GM19328 (cell line): Measurements from ENCODE around the gene ATP6V1C2.
"Not testable (repeated sequence)": the region's sequence is repeated elsewhere in the genome, so short reads cannot be mapped to it uniquely, and the experiment has no call there.

Source experiments
- ATAC-seq: cut with Tn5 transposase; IDR thresholded peaks from one replicate; pipeline ENCODE4 v1.9.1; 2021; ENCODE audit warnings: mild to moderate bottlenecking, moderate library complexity; ENCODE audit not compliant: unreplicated experiment

The ATP6V1C2 gene

GRCh38 chr2:10811517-10811916 lies 90.1 kb downstream of the ATP6V1C2 start:
- no peak for ATAC-seq

GRCh38 chr2:10812362-10813162 lies 91.1 kb downstream of the ATP6V1C2 start, which contains the start of gene PDIA6:
Gene PDIA6 (minus strand): TSS chr2:10812785. CDS start chr2:10812696, 89 bp downstream.
- peak; percentile 86 for ATAC-seq

GRCh38 chr2:10813163-10814138 lies 92.0 kb downstream of the ATP6V1C2 start:
- ATAC-seq, result not testable (repeated sequence)

DNA sequence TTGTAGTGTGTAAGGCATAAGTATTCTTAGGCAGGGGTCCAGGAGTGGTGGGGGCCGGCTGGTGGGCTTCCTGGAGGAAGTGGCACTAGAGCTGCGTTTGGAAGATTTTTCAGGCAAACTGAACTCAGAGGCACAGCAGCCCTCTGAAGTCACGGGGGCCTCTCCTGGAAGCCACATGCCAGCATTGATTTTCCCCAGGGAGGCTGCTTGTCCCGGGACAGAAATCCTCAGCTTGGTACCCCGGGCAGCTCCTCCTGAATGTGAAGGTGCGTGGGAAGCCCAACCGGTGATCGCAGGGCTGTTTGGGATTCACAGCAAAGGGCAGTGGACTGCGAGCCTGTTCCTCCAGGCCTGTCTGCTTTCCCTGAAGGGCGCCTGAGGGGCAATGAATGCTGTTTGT lies 92.7 kb downstream of the ATP6V1C2 start:
- no peak for ATAC-seq

GRCh38 chr2:10814571-10815331 lies 93.3 kb downstream of the ATP6V1C2 start:
- ATAC-seq, result no peak

- no peak for ATAC-seq
These were observed 96.0 kb downstream of the ATP6V1C2 start for GRCh38 chr2:10817413-10817812.

GRCh38 chr2:10818305-10818704 lies 96.9 kb downstream of the ATP6V1C2 start:
- ATAC-seq, result not testable (repeated sequence)

GRCh38 chr2:10818984-10819383 lies 97.6 kb downstream of the ATP6V1C2 start:
- ATAC-seq, result no peak

- ATAC-seq, result no peak
These were observed 98.4 kb downstream of the ATP6V1C2 start for GRCh38 chr2:10819714-10820314.

GRCh38 chr2:10820562-10820961 lies 99.1 kb downstream of the ATP6V1C2 start:
- no peak for ATAC-seq

DNA sequence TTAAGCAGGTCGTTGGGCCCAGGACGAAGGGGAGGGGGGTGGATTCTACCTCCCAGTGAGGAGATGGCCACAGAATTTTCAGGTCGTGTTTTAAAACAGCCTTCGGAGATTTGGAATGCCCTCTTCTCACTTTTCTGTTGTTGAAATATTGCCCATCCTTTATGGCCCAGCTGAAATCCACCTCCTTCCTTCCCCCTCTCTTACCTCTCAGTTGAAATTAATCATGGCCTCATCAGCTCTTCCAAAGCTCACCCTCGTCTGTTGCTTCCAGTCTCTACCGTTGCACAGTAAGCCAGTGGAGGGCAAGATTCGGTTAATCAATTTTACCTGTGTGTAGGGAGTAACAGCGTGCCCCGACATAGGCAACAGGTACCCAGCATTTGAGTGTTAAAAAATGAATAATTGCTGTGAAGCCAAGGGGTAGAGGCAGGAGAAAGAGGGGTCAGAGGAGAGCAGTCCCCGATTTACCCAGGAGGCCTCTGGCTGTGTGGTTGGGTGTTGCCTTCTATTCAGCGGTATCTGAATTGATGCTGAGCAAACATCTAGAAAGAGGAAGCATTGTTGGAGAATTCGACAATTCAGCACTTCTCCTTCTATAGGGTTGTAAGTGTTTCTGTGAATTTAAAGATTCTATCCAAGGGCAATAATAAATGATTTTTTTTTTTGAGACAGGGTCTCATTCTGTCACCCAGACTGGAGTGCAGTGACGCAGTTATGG lies 99.7 kb downstream of the ATP6V1C2 start:
- no peak for ATAC-seq

- no peak for ATAC-seq
These were observed 102.8 kb downstream of the ATP6V1C2 start for GRCh38 chr2:10824191-10824590.

GRCh38 chr2:10826026-10826425 lies 104.6 kb downstream of the ATP6V1C2 start:
- no peak for ATAC-seq

DNA sequence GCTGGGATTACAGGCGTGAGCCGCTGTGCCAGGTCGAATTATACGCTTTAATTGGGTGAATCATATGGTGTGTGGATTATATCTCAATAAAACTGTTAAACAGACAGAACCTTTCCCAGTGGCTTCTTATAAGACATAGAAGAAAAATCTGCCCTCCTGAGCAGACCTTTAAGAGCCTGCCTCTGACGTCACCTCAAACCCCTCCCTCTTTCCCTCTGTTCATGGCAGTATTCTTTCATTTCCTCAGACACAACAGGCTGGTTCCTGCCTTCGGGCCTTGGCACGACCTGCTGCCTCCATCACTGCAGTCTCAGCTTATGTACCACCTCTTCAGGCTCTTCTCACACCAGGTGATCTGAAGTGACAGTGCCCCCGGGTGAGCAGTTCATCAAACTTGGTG lies 105.2 kb downstream of the ATP6V1C2 start:
- no peak for ATAC-seq

GRCh38 chr2:10828346-10828745 lies 106.9 kb downstream of the ATP6V1C2 start:
- no peak for ATAC-seq

DNA sequence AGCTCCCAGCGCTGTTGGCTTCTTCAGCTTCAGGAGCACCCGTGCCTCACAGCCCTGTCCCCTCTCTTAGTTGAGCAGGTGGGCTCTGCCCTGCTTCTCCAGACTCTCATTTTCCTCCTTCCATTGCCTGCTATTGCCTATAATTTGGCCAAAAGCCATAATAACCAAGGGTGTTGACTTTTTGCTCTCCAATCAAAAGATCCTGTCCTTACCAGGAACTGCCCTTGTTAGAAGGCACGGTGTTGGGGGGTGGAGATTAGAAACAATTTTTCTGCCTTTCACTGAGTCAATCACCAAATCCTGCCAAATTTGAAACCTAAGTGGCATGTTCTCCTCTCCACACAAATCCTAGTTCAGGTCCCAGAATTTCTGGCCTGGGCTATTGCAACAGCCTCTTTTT lies 107.9 kb downstream of the ATP6V1C2 start:
- ATAC-seq, result no peak

DNA sequence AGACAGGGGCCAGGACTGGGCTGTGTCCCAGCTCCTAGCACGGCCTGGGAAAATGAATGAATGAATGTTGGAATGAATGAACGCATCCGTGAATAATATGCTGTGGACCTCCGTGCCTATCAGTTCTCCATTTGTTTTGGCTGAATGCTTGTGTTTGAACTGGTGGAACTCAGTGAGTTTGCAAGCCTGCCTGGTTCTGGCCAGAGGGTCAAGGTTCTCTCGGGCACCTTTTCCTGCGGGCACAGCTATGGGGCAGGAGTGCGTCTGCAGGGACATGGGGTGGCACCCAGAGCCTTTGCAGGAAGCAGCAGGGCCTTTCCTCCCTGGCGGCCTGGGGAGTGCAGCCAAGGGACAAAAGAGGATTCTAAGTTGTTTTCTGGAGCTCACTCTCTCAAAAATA lies 108.8 kb downstream of the ATP6V1C2 start:
- no peak for ATAC-seq

DNA sequence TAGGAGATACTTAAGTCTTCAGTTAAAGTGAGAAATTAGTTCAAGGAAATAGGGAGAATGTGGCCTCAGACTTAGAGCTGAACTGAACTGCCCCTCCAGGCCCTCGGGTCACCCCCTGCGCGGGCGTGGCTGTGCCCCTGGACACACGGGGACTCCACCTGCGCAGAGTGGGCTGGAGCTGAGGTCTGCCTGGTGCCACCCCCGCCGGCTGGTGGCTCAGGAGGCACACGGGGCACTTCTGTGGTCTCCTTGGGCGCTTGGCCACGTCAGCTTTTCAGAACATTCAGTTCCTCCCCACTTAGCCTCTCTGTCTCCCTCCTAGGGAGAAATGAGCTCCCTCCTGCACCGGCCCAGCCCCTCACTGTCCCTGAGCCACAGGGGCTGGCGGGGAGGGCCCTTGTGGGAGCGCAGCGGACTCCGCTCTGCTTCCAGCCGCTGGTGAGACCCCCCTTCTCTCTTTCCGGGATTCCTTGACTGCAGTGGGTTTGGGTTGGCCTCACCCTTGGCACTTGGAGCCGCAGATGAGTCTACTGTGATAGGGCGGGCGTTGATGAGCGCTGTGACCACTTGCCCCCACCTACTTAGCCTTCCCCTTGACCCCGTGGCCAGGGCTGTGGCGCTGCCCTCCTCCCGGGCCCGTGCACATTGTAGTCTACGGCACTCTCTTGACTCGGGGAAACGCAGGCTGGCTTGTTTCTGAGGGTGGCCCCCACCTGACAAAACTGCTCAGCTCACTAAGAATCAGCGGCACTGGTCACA lies 109.4 kb downstream of the ATP6V1C2 start:
- no peak for ATAC-seq

DNA sequence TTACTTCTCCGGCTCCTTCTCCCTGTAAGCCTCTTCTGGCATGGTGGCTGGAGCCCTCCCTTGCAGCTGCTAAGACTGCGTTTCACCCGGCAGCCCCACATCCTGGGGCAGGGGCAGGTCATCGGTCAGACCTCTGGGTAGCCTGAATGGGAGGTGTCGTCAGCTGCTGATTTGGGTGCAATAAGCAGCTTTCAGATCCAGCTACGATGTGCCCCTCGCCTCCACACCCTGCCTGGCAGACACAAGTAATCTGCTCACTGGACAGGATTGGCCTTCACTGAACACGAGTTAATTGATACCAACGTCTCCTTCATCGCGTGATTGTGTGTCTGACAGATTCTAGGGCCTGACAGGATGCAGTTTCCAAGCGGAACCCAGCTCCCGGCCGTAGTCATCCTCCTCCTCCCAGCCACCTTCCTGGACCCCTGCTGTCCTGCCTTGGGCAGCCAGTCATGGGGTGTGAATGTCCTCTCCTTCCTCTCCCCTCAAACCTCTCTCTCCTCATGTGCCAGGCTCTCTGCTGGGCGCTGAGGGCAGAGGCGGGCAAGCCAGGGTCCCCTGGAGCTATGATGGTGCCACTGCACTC lies 110.1 kb downstream of the ATP6V1C2 start:
- ATAC-seq, result no peak
